Ecto neural progenitor cell (in vitro differentiated cells): ENCODE measurements around the gene CTU2.

ENCODE experiments used
- DNase-seq: peaks from one replicate; pipeline ENCODE4 v3.0.0-alpha.2; 2018; ENCODE audit warnings: low spot score

Gene CTU2

DNA sequence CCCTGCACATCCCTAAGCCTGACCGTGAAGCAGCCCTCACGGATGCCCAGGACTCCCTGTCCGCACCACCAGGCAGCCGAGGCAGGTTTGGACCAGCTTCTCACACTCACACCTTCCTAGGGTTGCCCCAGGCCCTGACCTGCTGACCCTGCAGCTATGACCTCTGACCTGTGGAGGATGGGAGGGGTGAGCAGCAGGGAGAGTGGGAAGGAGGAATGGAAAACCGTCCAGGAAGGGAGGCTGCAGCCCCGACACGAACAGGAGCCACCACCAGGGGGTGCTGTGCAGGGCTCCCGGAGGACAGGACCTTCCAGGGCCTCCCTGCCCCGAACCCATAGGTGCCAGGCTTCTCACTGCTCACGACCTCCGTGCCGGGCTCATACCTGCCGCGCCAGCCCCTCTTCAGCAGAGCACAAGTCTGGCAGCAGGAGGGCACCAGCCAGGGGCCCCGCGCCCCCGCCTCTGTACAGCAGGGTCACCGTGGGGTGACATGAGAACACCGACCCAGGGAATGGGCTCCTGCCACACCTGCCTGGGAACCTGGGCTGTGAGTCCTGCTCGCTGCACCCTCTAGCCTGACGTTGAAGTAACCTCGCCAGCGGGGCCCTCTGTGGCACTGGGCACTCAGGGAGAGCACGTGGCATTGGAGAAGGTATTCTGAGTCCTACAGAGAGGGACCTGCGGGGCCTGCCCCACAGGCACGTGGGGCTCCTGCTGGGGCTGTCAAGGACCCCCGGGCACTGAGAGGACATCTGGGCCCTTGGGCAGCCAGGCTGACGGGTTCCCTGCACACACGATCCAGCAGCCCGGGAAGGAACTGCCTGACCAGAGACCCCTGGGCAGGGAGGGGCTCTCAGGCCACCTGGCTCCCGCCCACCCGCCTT is 37.6 kb downstream of the CTU2 start:
- peak; percentile 93 for DNase-seq

DNA sequence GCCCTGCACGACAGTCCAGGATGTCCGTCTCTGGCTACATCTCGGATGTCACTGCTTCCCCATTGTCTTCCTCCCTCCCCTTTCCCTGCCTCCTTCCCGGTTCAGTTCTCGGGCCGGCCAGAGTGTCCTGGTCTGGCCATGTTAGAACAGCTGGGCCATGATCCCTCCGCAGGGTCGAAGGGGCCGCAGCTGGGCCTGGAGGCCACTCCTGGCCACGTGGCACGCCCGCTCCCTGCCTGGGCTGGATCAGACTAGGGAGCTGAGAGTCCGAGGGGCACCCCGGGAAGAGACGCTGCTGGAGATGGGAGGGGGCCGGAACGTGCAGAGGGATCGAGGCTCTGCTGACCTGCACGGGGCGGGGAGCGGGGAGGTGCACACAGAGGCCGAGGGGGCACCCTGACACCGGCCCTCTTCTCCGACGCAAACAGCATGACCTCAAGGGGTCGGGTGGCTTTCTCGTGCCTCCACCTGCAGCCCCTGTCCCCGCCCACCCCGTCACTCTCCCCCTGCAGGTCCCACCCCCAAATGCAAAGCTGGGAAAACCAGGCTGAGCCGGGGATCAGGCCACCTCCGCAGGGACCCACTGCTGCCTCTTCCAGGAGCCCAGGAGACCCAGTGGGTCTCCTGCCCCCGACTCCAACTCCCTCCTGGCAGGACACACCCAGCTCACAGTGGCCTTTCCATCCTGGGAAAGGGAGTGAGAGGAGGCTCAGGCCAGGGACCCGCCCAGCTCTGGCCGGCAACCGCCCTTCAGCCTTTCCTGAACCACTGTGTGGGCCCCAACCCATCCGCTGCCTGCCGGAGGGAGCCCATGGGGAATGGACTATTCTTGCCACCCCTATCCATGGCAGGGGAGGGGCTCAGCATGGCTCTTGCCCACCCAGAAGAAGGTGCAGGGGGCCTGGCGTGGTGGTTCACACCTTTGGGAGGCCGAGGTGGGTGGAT is 38.5 kb downstream of the CTU2 start:
- DNase-seq = no peak

DNA sequence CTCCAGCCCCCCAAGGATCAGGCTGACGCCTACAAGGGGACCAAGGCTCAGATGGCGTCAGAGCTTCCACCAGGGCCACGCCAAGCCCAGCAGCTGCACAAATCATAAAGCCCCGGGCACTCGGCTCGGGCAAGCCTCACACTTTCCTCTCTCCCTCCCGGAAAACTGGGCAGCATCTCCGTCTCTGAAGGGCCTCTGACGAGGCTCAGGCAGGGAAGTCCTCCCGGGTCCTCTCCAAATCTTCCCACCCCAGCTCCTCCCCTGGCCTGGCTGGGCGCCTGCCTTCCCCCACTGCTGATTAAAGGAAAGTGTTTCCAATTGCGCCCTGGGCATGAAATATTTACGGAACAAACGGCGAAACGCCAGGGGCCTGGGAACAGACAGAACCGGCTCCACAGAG is 40.2 kb downstream of the CTU2 start:
- no peak for DNase-seq

DNA sequence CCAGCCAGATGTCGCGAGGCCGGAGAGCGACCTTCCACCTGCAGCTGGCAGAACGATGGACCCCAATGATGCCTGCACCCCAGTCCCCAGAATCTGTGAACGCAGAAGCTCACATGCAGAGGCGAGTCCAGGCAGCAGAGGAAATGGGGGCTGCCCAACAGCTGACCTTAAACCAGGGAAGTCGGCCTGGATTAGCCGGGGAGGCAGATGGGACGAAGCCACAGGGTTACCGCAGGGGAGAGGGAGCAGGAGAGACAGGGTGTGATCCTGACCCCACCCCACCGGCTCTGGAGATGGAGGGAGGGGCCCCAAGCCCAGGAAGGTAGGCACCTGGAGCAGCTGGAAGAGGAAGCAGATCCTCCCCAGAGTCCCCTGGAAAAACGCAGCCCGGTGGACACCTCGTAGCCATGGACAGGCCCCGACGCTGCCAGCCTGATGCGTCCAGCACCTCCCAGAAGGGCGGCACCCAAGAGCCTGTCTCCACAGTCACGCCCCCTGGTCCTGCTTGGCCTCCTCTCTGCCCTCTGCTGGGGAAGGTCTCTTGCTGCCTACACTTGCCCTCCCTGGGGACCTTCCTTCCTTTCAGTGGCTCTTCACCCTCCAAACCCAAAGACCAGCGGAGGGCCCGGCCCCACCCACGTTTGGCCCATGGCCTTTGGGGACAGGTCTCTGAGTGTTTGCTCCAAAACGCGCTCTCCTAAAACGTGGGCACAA is 41.4 kb downstream of the CTU2 start:
- DNase-seq = no peak

DNA sequence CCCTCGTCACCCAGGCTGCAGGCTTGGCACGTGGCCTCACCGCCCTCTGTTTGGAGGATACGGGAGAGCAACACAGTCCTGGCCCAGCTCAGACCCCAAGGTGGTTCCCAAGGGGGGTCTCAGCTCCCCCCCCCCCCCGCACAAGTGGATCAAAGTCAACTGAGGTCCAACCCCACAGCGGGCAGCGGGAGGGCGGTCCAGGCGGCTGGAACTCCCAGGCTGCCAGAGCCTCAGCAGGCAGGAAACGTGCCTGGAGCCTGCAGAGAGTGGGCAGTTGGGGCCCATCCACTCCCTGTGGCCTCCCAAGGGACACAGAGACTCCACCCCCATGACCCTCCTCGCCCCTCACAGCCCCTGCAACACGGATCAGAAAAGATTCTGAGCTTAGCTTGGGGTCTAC is 42.1 kb downstream of the CTU2 start:
- DNase-seq = no peak

- no peak for DNase-seq
These were observed 43.1 kb downstream of the CTU2 start for GRCh38 chr16:88749358-88749757.

GRCh38 chr16:88750854-88751253 is 44.6 kb downstream of the CTU2 start:
- DNase-seq = no peak

DNA sequence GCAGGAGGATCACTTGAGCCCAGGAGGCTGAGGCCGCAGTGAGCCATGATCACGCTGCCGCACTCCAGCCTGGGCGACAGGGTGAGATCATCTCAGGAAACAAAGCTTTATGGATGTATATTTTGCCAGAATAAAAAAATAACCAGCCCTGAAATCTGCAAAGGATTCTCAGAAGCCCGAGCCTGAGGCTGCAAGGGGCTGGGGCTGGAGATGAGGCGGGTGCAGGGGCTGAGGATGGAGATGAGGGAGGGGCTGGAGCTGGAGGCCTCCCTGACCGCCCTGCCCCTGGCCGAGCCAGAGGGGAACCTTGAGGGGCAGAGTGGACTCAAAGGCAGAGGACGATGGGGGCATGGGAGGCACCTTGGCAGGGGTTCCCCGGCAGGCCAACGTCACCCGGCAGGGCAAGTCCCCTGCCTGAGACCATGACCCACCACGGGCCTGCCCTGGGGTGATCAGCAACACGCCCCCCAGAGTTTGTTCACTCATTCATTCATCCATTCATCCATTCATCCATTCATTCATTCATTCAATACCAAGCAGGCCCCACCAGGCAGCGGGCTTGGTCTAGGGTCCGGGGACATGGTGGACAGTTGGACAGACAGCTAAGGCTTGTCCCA is 46.2 kb downstream of the CTU2 start:
- DNase-seq = no peak

DNA sequence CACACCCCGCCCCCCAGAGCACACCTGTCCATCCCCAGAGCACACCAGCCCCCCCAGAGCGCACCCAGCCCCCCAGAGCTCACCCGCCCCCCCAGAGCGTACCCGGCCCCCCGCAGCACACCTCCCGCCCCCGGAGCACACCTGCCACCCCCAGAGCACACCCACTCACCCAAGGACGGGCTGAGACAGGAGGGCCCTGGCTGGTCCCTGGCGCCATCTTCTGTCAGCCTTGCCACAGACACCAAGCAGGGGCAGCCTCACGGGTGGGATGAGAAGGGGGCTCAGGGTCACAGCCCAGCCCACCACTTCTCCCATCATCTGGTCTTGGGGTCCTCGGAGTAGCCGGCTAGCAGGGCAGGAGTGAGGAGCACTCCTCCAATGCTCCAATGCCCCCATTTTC is 46.9 kb downstream of the CTU2 start:
- DNase-seq = no peak

DNA sequence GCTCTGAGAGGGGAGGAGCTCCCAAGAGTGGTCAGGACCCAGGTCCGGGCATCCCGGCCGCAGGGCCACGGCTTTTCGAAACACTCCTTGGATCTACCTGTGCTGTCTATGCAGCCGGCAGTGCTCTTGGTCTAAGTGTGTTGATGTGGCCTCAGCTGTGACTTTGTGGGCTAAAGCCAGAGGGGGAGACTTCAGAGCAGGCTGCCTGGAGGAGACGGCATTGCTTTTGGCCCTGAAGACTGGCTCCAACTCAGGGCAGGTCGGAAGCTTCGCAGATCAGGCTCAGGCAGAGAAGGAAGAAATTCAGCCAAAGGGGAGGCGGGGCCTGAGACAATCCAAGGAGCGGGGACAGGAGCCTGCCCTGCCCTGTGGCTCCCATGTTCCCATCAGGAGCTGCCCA is 47.3 kb downstream of the CTU2 start:
- no peak for DNase-seq

DNA sequence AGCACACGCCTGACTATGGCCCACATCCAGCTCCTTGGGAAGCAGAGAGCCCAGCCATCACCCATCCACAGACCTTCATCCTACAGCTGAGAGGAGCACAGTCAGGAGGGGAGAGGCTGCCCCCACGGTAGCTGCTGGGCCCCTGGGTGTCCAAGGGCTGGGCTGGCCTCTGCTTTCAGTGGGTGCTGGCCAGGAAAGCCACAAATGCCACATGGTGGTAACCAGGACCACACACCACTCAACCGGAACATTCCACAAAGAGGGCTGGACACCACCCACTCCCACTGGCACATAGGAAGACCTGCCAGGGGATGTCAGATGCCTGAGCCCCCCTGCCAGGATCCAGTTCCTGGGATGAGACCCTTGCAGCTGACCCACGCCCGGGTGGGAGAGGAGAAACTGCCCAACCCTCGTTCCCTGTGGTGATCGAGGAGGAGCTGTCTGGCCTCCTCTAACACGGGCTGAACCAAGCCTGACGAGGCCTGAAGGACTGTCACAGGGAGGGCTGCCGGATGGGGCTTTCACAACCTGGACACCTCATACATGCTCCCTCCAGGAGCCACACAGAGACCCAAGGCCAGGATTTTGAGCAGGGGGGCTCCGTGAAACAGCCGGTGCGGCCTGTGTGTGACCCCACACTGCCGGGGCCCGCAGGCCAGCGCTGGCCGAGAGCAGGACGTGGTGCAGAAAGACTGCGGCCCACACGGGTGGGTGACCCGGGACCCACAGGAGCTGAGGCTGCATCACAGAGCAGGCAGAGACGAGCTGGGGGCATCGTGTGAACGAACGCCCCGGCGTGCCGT is 48.0 kb downstream of the CTU2 start:
- no peak for DNase-seq

DNA sequence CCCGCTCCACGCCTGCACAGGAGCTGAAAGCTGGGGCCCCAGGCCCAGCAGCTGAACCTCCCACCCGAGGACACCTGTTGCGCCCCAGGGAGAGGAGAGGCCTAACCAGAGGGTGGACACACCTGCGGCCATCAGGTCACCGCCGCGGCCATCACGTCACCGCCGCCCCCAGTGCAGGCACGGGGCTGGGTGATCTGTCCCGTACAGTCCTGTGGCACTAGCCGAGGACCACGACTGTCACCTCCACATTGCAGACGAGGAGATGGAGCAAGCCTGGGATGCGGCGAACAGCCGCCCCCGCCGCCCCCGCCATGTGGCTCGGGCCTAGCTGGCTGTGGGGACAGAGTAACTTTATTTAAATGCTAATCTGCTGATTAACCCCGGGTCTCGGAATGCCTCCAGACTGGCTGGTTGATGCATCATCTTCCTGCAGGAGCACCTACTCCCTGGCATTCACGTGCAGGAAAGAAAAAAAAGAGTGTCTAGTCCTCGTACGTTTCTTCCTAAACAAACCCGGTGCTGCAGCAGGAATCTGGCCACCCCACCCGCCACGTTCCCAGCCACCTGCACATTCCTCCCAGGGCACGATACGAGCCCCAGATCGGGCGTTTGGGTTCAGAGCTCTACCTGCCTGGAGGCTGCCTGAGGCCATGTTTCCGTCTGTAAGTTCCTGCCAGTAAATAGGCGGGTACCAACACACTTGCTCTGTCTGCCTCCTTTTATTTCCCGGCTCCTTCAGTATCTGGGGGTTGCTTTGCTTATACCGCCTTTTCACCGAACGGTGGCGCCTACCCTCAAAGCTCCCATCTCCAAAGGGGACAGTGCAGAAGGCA is 48.8 kb downstream of the CTU2 start:
- DNase-seq = peak; percentile 75

GRCh38 chr16:88755745-88756443 is 49.6 kb downstream of the CTU2 start:
- DNase-seq = no peak

DNA sequence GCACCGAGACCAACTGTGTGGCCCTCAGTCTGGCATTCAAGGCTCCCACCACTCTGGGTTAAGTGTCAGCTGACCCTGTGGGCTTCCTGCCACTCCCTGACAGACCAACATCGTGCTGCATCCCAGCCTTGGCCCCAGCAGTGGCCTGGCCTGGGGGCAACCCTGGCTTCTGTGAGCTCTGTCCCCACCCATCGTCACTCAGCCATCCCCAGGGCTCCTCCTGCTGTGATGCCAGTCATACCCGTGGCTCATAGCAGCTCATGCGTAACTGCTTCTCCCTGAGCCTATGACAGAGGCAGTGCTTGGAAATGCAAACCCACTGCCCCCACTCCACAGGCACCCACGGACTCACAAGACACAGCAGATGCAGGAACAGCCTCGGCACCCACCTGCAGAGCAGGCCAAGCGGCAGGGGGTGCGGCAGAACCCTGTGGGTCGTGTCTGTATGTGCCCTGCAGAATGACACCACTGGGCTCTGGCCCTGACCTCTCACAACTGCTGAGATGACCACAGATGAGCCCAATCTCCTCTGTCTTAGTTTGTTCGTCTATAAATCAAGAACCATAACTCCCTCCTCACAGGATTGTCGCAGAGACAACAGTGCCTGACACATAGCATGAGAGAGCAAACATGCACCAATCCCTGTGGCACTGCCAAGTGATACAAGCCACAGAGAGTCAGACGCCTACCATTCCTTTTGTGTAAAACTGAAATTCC is 52.1 kb downstream of the CTU2 start:
- DNase-seq = no peak

DNA sequence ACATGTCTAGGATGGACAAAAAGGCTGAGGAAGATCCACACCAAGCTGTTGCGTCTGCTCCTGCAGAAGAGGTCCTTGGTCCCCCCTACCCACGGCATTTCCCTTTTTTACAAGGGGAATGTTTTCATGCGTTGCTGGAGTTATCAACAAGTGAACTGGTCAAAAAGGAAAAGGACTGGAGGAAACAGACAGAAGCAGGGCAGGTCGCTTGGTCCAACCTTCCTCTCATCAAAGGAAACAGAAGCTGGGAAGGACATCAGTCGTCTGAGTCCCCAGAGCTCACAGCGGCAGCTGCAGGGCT is 52.6 kb downstream of the CTU2 start:
- no peak for DNase-seq

DNA sequence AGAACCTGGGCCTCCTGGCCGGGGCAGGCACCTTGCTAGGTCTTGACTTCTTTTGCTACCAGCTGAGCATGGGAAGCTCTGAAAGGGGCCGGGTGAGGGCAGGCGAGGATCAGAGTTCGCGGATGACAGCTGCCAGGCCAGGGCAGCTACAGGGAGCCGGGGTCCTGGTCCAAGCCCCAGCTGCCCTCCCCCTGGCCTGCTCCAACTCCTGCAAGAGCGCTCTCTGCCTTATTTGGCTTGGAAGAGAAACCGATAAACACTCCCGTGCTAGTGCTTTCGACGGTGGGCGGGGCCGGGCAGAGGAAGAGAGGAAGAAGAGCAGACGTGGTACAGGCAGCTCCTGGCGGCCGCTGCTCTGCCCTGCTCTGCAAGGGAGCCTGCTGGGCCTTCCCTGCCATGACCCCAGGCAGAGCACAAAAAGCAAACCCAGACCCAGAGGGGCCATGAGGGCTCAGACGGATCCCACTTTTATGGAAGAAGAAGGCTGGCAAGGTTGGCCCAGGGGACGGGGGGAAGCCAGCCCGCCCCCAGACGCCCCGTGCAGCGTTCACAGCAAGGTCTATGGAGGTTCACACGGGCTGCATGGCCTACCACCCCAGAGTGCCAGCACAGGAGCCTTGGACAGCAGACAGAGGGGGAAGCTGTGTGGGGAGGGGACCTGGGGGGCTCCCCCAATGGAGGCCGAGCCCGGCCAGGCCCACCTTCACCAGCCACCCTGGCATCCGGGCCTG is 53.1 kb downstream of the CTU2 start:
- DNase-seq = no peak

DNA sequence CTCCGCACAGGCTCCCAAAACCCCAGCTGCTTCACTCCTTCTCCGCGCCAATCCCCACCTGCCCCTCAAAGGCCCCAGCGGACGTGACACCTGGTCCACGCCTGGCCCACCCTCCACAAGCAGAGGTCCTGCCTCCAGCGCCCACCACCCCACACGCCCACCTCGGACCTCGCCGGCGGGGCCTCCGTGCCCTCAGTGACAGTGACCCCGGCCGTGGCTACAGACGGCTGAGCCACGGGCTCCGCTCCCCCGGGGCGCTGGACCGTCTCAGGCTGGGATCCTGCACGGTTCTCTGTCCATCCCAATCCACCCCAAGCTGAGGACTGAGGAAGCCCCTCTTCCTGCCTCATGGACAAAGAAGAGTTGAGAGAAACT is 53.7 kb downstream of the CTU2 start:
- no peak for DNase-seq

GRCh38 chr16:88760424-88761142 is 54.3 kb downstream of the CTU2 start:
- no peak for DNase-seq
